ENCODE results near the gene ANGPTL2. TPM values are rescaled to one million over a fixed set of nuclear protein-coding genes. Genes with fewer than 3 reads are reported as not detected.

ANGPTL2 gene
- total and polyA plus RNA-seq, 2 experiments from 2014 or later = 3.0 to 5.8 TPM

DNA sequence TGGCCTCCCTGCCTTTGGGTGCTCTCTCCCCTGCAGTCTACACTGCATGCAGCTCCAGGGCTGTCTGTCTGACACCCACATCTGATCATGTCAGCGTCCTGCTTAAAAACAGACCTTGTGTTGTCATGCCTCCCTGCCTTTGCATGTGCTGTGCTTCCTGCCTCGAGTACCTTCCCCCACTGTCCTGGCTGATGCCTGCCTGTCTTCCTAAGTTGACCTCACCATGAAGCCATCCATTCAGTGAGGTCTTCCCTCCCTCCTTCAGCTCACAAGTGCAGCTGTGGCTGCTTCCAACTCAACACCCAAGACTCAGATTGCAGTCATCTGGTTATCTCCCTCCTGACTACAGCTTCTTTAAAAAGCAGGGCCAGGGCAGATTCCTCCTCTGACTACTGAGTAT is 5.5 kb downstream of the ANGPTL2 start:
- DNase-seq (ENCODE audit: low read depth in 1 of 2, low spot score in 1 of 2) = no peak
- no peak overlapping the region for H3K4me3 ChIP-seq
- peaks cover 4% of the 10 kb centered on the region for H3K4me1 ChIP-seq (ENCODE audit: low read depth)
- H3K27me3 ChIP-seq = no peaks in the 10 kb centered on the region
- no peaks in the 10 kb centered on the region for H3K36me3 ChIP-seq
- H3K9me3 ChIP-seq (ENCODE audit: low read depth) = no peaks in the 10 kb centered on the region
- TF ChIP-seq, protein P1, sequence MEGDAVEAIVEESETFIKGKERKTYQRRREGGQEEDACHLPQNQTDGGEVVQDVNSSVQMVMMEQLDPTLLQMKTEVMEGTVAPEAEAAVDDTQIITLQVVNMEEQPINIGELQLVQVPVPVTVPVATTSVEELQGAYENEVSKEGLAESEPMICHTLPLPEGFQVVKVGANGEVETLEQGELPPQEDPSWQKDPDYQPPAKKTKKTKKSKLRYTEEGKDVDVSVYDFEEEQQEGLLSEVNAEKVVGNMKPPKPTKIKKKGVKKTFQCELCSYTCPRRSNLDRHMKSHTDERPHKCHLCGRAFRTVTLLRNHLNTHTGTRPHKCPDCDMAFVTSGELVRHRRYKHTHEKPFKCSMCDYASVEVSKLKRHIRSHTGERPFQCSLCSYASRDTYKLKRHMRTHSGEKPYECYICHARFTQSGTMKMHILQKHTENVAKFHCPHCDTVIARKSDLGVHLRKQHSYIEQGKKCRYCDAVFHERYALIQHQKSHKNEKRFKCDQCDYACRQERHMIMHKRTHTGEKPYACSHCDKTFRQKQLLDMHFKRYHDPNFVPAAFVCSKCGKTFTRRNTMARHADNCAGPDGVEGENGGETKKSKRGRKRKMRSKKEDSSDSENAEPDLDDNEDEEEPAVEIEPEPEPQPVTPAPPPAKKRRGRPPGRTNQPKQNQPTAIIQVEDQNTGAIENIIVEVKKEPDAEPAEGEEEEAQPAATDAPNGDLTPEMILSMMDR (IDR thresholded peaks at IDR 0.05; ENCODE audit: low read depth, low read length) = no peak
- H3K27ac ChIP-seq = no peak overlapping the region

DNA sequence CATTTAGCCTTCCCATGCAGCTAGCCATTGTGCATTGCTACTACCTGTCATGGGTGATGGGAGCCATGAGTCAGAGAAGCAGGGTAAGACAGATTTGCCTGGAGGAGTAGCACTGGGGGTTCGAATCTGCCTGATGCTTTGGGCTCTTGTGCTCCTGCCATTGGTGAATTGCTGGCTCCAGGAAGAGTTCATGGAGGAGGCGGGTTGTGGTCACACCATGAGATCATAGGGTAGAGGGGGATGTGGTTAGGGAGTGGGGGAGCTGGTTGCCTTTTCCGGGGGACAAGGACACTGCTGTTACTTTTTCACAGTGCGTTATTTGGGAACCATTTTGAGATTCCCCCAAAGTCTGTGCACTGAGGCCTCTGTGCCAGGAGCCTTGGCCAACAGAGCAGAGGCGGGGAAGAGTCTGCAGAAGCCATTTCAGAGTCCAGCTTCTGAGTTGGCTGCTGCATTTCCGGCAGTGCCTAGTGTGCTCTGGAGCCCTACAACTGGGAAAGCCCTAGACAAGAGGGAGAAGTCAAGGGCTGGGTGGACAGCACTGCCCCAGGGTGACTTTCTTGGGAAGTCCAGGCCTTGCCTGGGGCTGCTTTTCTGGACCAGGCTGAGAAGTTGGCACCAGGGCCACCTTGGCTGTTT is 6.2 kb downstream of the ANGPTL2 start:
- no peaks in the 10 kb centered on the region for H3K36me3 ChIP-seq
- no peak overlapping the region for H3K27ac ChIP-seq
- TF ChIP-seq, protein P1 (IDR thresholded peaks at IDR 0.05; ENCODE audit: low read depth, low read length) = no peak
- peaks cover 4% of the 10 kb centered on the region for H3K4me1 ChIP-seq (ENCODE audit: low read depth)
- no peak for DNase-seq (ENCODE audit: low read depth in 1 of 2, low spot score in 1 of 2)
- H3K9me3 ChIP-seq (ENCODE audit: low read depth) = no peaks in the 10 kb centered on the region
- no peaks in the 10 kb centered on the region for H3K27me3 ChIP-seq
- no peak overlapping the region for H3K4me3 ChIP-seq

DNA sequence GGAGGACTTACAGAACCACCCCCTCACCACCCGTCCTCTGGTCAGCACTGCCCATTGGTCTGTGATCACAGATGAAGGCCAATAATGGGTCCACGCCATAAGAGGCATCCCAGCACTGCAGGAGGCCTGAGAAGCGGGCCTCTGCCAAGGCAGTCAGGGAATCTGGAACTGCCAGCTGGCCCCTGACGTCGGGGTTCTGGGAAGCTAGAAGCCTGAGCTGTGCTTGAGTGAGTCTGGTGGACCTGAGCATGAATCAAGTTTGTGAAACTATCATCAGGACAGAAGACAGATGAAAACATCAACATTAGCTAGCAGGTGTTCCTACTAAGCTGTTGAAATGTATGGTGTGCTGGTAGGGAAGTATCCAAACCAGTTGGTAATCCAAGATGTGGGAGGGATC is 7.8 kb downstream of the ANGPTL2 start:
- TF ChIP-seq, protein P1 (IDR thresholded peaks at IDR 0.05; ENCODE audit: low read depth, low read length) = no peak
- no peaks in the 10 kb centered on the region for H3K9me3 ChIP-seq (ENCODE audit: low read depth)
- no peak overlapping the region for H3K27ac ChIP-seq
- H3K4me1 ChIP-seq (ENCODE audit: low read depth) = peaks cover 4% of the 10 kb centered on the region
- DNase-seq (ENCODE audit: low read depth in 1 of 2, low spot score in 1 of 2) = no peak
- H3K27me3 ChIP-seq = no peaks in the 10 kb centered on the region
- H3K36me3 ChIP-seq = no peaks in the 10 kb centered on the region
- no peak overlapping the region for H3K4me3 ChIP-seq

DNA sequence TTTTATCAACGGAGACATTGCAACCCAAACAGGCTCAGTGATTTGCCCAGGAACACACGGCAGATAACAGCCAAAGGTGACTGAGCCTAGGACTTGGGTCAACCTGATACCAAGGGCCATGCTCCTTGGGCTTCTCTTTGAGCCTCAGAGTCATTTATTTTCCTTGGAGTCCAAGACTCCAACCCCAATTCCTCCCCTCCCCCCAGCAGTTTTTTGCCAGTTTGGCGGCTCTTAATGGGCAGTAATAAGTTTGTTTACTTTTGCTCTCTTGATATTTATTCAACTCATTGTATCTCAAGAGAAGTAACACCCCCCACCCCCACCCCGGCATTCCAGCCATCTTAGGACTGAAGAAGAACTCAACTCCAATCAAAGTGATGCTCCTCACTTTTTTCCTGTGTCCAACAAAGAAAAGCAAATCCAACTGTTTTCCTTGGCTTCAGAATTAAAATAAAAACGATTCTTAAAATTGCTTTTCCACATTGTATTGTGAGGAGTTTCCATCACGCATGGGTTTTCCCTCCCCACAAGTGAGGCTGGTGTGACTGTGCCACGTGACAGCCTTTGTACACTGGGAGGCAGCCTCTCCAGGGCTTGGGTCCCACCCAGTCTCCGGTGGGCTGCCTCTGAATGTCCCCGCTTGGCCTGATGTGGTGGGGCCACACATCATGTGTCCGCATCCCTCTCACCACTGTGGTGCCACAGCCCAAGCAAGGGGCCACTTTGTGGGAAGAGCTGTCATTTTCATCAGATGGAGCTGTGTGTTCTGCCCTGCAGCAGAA is 9.1 kb downstream of the ANGPTL2 start:
- TF ChIP-seq, protein P1 (IDR thresholded peaks at IDR 0.05; ENCODE audit: low read depth, low read length) = no peak

DNA sequence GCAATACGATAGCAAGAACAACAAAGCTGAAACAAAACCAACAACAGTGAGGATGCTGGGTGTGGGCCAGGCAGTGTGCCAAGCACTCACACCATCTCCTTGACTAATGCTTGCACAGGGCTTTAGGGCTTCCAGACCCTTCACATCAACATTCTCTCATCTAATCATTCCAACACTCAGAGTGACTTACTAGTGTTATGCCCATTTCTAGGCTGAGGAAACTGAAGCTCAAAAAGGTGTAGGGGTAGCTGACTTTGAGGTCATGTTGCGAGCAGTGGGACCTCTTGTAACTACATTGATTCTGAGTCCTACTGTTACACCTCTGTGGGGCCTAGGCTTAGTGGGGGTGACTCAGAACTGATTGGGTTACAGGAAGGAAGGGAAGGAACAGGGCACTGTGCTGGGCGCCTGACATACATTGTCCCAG is 9.7 kb downstream of the ANGPTL2 start:
- Histone ChIP-seq H3K9me3 (ENCODE audit: low read depth) (no peaks in the 10 kb centered on the region), H3K27ac (no peak overlapping the region), H3K4me3 (no peak overlapping the region), H3K36me3 (no peaks in the 10 kb centered on the region), H3K27me3 (no peaks in the 10 kb centered on the region), H3K4me1 (ENCODE audit: low read depth) (no peaks in the 10 kb centered on the region)
- no peak for DNase-seq (ENCODE audit: low read depth in 1 of 2, low spot score in 1 of 2)
- TF ChIP-seq, protein P1 (IDR thresholded peaks at IDR 0.05; ENCODE audit: low read depth, low read length) = no peak

More for the DNA sequence above, 9.1 kb downstream of the ANGPTL2 start:
- peaks cover under 1% of the 10 kb centered on the region for H3K4me1 ChIP-seq (ENCODE audit: low read depth)
- DNase-seq (ENCODE audit: low read depth in 1 of 2, low spot score in 1 of 2) = no peak
- H3K27me3 ChIP-seq = no peaks in the 10 kb centered on the region
- H3K27ac ChIP-seq = no peak overlapping the region
- H3K36me3 ChIP-seq = no peaks in the 10 kb centered on the region
- no peaks in the 10 kb centered on the region for H3K9me3 ChIP-seq (ENCODE audit: low read depth)
- no peak overlapping the region for H3K4me3 ChIP-seq

All from cardiac muscle cell (in vitro differentiated cells and primary cell).